Endothelial cell of umbilical vein (primary cell): ENCODE measurements around the gene LIN28B. TPM values are rescaled to one million over a fixed set of nuclear protein-coding genes. Genes with fewer than 3 reads are reported as not detected.

ENCODE experiments used
- BruUV-seq: library from RNA; stranded (reverse); fragments of 400-500 nt; replicated peaks from 2 replicates; lab custom pipeline; 2021; lab: Mats Ljungman, UMichigan
- CTCF ChIA-PET: fragments of 300-600, 350-600 bp; sonication (Branson Sonifier 250); formaldehyde crosslinking; loops from one replicate; lab custom pipeline; 2021; ENCODE audit warnings: antibody characterized with exemption, inconsistent platforms; lab: Charles Lee
- POLR2A ChIA-PET: fragments of 300-600, 350-600 bp; sonication (Branson Sonifier 250); formaldehyde crosslinking; loops from one replicate; lab custom pipeline; 2021; ENCODE audit warnings: antibody characterized with exemption, inconsistent platforms; lab: Charles Lee
- DNase-seq: peaks from one replicate; pipeline ENCODE4 v3.0.0-alpha.2; 2011; ENCODE audit warnings: low read depth, low spot score
- FAIRE-seq: peaks from 2 replicates; lab custom pipeline; 2011; peaks lifted over from hg19 to GRCh38; lab: Jason Lieb, UNC
- H2AFZ ChIP-seq: 2 replicates; pipeline ENCODE4 v1.6.0; 2012; ENCODE audit warnings: low read depth, low read length, control low read depth, inconsistent platforms
- H3K27ac ChIP-seq: 2 replicates; pipeline ENCODE4 v1.5.1; 2011; ENCODE audit warnings: low read depth, mild to moderate bottlenecking, control low read depth, low read length, moderate library complexity; ENCODE audit not compliant: insufficient read depth
- H3K27me3 ChIP-seq, 2 experiments: 2 replicates each; pipeline versions ENCODE4 v1.6.0 to v1.6.1; 2011; ENCODE audit warnings: low read length in 2 of 2, mixed read lengths in 1 of 2; ENCODE audit not compliant: control insufficient read depth in 2 of 2, insufficient read depth in 2 of 2
- H3K36me3 ChIP-seq, 2 experiments: 2 replicates in 1 of 2; 3 replicates in 1 of 2; pipeline ENCODE4 v1.5.1; 2011; ENCODE audit warnings: low read length in 2 of 2, mild to moderate bottlenecking in 1 of 2, moderate library complexity in 1 of 2; ENCODE audit not compliant: control insufficient read depth in 2 of 2, insufficient read depth in 2 of 2; ENCODE audit errors: extremely low read depth in 1 of 2
- H3K4me1 ChIP-seq: 3 replicates; pipeline ENCODE4 v1.5.1; 2011; ENCODE audit warnings: mild to moderate bottlenecking, low read length; ENCODE audit not compliant: control insufficient read depth, insufficient read depth; ENCODE audit errors: extremely low read depth
- H3K4me2 ChIP-seq: 2 replicates; pipeline ENCODE4 v1.6.1; 2011; ENCODE audit warnings: low read length, control low read depth, mixed read lengths; ENCODE audit not compliant: insufficient read depth
- H3K4me3 ChIP-seq, 3 experiments: fragments of 200-600 bp in 1 of 3; sonication (generic), shearing (Covaris generic) in 1 of 3; replicated peaks in 1 of 3; 2 replicates each; pipeline ENCODE4 v1.5.1; 2011 to 2016; ENCODE audit warnings: control low read depth in 3 of 3, low read length in 3 of 3, mild to moderate bottlenecking in 2 of 3, inconsistent platforms in 1 of 3, low read depth in 1 of 3, moderate library complexity in 1 of 3; ENCODE audit not compliant: insufficient read depth in 1 of 3
- H3K79me2 ChIP-seq: 2 replicates; pipeline ENCODE4 v1.6.0; 2012; ENCODE audit warnings: low read length, inconsistent platforms; ENCODE audit not compliant: control insufficient read depth, insufficient read depth
- H3K9ac ChIP-seq: replicated peaks from 2 replicates; pipeline ENCODE3; 2011; ENCODE audit warnings: low read length, control low read depth; ENCODE audit not compliant: insufficient read depth; ENCODE audit errors: extremely low read depth
- H3K9me1 ChIP-seq: replicated peaks from 3 replicates; pipeline ENCODE4 v1.6.0; 2011; ENCODE audit warnings: mild to moderate bottlenecking, low read length; ENCODE audit not compliant: control insufficient read depth, insufficient read depth; ENCODE audit errors: extremely low read depth
- H3K9me3 ChIP-seq: replicated peaks from 2 replicates; pipeline ENCODE4 v1.5.1; 2012; ENCODE audit warnings: low read length, inconsistent platforms; ENCODE audit not compliant: control insufficient read depth, insufficient read depth
- H4K20me1 ChIP-seq: replicated peaks from 2 replicates; pipeline ENCODE3; 2011; ENCODE audit warnings: mild to moderate bottlenecking, low read length; ENCODE audit not compliant: control insufficient read depth, insufficient read depth; ENCODE audit errors: extremely low read depth
- CTCF ChIP-seq, 2 donors: IDR thresholded peaks; 1 replicate in 1 of 2; 2 replicates in 1 of 2; pipeline ENCODE4 v1.5.1; 2011; ENCODE audit warnings: low read length in 2 of 2, mild to moderate bottlenecking in 2 of 2, moderate library complexity in 2 of 2, control low read depth in 1 of 2, inconsistent platforms in 1 of 2, low read depth in 1 of 2; ENCODE audit not compliant: insufficient read depth in 1 of 2; ENCODE audit errors: extremely low read depth in 1 of 2
- EZH2 ChIP-seq: IDR thresholded peaks from 2 replicates; pipeline ENCODE4 v1.6.1; 2012; ENCODE audit warnings: borderline replicate concordance, low read depth, mild to moderate bottlenecking, moderate library complexity, low read length, inconsistent platforms; ENCODE audit not compliant: severe bottlenecking
- FOS ChIP-seq: IDR thresholded peaks from 2 replicates; pipeline ENCODE4 v1.6.1; 2011; ENCODE audit warnings: mild to moderate bottlenecking, low read length, moderate library complexity, borderline replicate concordance; ENCODE audit not compliant: insufficient read depth
- GATA2 ChIP-seq: IDR thresholded peaks from 2 replicates; pipeline ENCODE4 v1.7.0; 2011; ENCODE audit warnings: low read depth, mild to moderate bottlenecking, moderate library complexity, mixed read lengths, low read length; ENCODE audit not compliant: insufficient read length, insufficient read depth
- JUN ChIP-seq: IDR thresholded peaks from 2 replicates; pipeline ENCODE4 v1.6.1; 2011; ENCODE audit warnings: borderline replicate concordance, low read depth; ENCODE audit not compliant: insufficient read length, insufficient read depth
- MAX ChIP-seq: IDR thresholded peaks from 2 replicates; pipeline ENCODE4 v1.6.1; 2011; ENCODE audit not compliant: insufficient read depth, insufficient read length
- MYC ChIP-seq: IDR thresholded peaks from one replicate; pipeline ENCODE4 v1.6.1; 2011; ENCODE audit warnings: mild to moderate bottlenecking, low read depth, low read length
- POLR2A ChIP-seq: IDR thresholded peaks from 2 replicates; pipeline ENCODE4 v1.6.1; 2012; ENCODE audit warnings: low read depth, mild to moderate bottlenecking, control low read depth, low read length
- POLR2AphosphoS5 ChIP-seq: IDR thresholded peaks from 2 replicates; pipeline ENCODE4 v1.6.1; 2012; ENCODE audit warnings: low read depth, mild to moderate bottlenecking, control low read depth, low read length, moderate library complexity; ENCODE audit not compliant: insufficient read depth
- dilution Hi-C: fragments of 300-500 bp; cut with MboI; formaldehyde crosslinking; loops from one replicate; pipeline ENCODE4 v1.15.0; 2019; ENCODE audit warnings: low sequenced_read_pairs; ENCODE audit not compliant: extremely low pct_ligation_motif_present
- intact Hi-C: fragments of 100-400 bp; cut with micrococcal nuclease; formaldehyde crosslinking; loops from one replicate; pipeline ENCODE4 v1.10.0; 2022
- polyA plus RNA-seq, 4 experiments: library from polyadenylated mRNA; depleted of rRNA in 3 of 4; stranded (reverse) in 3 of 4; unstranded in 1 of 4; fragments of >200 nt; gene quantifications; 2 replicates each; pipeline versions ENCODE4 v1.2.1 to v1.2.3, GENCODE V29; 2011 to 2012; ENCODE audit warnings: missing spikeins in 1 of 4
- total RNA-seq: library from RNA; stranded (reverse); gene quantifications from 2 replicates; pipeline ENCODE4 v1.2.3, GENCODE V29; 2021

Gene LIN28B
- total and polyA plus RNA-seq, 2 donors (not counting 3 experiments of a cell fraction or from before 2014, with no cell fraction given): not detected

- Histone ChIP-seq H3K79me2 (no peaks in the 10 kb centered on the region), H2AFZ (peak overlapping the region; percentile 43), H3K36me3 (no peaks in the 10 kb centered on the region), H3K9me1 (no peaks in the 10 kb centered on the region), H3K4me3 (no peak overlapping the region), H3K9ac (no peak overlapping the region), H3K4me1 (peaks cover 6% of the 10 kb centered on the region), H3K4me2 (no peak overlapping the region), H4K20me1 (no peaks in the 10 kb centered on the region), H3K27ac (no peak overlapping the region), H3K9me3 (no peaks in the 10 kb centered on the region), H3K27me3 (no peaks in the 10 kb centered on the region)
- dilution Hi-C loops (no loop called here), intact Hi-C loops (no loop called here)
- CTCF ChIA-PET: interaction anchor here (3.5 kb wide), 1 partner anchor 36 kb away, joined by 16 read pairs; no protein-coding TSS in a partner anchor
- POLR2A ChIA-PET: no interaction called here
- no TSS peak for BruUV-seq
- TF ChIP-seq MYC (no peak), EZH2 (no peak), JUN (no peak), POLR2A (no peak)
- FAIRE-seq (no peak), DNase-seq (no peak)
Measured at GRCh38 chr6:105041880-105042279, 85.0 kb downstream of the LIN28B start.

- no peak overlapping the region for H3K9ac ChIP-seq
Measured at GRCh38 chr6:105042648-105043047, 85.7 kb downstream of the LIN28B start.

More at GRCh38 chr6:105042648-105043047, 85.7 kb downstream of the LIN28B start:
- Histone ChIP-seq H3K36me3 (no peaks in the 10 kb centered on the region), H3K9me3 (no peaks in the 10 kb centered on the region), H3K4me3 (no peak overlapping the region), H3K4me2 (no peak overlapping the region), H3K79me2 (no peaks in the 10 kb centered on the region), H3K27me3 (no peaks in the 10 kb centered on the region), H3K9me1 (no peaks in the 10 kb centered on the region), H4K20me1 (no peaks in the 10 kb centered on the region), H2AFZ (peak overlapping the region; percentile 62), H3K27ac (no peak overlapping the region), H3K4me1 (peaks cover 6% of the 10 kb centered on the region)
- FAIRE-seq (no peak), DNase-seq (no peak)
- ChIA-PET POLR2A (no interaction called here), CTCF (interaction anchor here (0.6 to 3.5 kb wide), 3 partner anchors 9 to 45 kb away, joined by 3 to 16 read pairs (median 4); no protein-coding TSS in a partner anchor)
- dilution Hi-C loops: no loop called here
- no TSS peak for BruUV-seq
- TF ChIP-seq CTCF (IDR thresholded peaks at IDR 0.05; ENCODE audit: extremely low read depth in 1 of 2, insufficient read depth in 1 of 2, low read depth in 1 of 2, low read length in 2 of 2): no peak
- TF ChIP-seq FOS: no peak
- TF ChIP-seq POLR2A: no peak
- no peak for TF ChIP-seq MAX
- no peak for TF ChIP-seq MYC
- TF ChIP-seq EZH2: no peak
- no peak for TF ChIP-seq JUN
- no peak for TF ChIP-seq POLR2AphosphoS5
- TF ChIP-seq GATA2: no peak
- intact Hi-C loops: no loop called here
